BLaER1 (cell line): ENCODE measurements around the gene LSM3.

ENCODE experiments used
- H3K27ac ChIP-seq: shearing (Covaris generic); formaldehyde crosslinking; 2 replicates; pipeline ENCODE4 v1.8.1; 2022
- H3K27me3 ChIP-seq: shearing (Covaris generic); formaldehyde crosslinking; 2 replicates; pipeline ENCODE4 v1.8.1; 2022
- H3K36me3 ChIP-seq: shearing (Covaris generic); formaldehyde crosslinking; 2 replicates; pipeline ENCODE4 v1.8.1; 2022
- H3K4me1 ChIP-seq: shearing (Covaris generic); formaldehyde crosslinking; 2 replicates; pipeline ENCODE4 v1.8.1; 2022
- H3K4me2 ChIP-seq: shearing (Covaris generic); formaldehyde crosslinking; 2 replicates; pipeline ENCODE4 v1.8.1; 2022
- H3K4me3 ChIP-seq: shearing (Covaris generic); formaldehyde crosslinking; 2 replicates; pipeline ENCODE4 v1.8.1; 2022
- H3K9ac ChIP-seq: shearing (Covaris generic); formaldehyde crosslinking; 2 replicates; pipeline ENCODE4 v1.8.1; 2022
- H3K9me3 ChIP-seq: shearing (Covaris generic); formaldehyde crosslinking; 2 replicates; pipeline ENCODE4 v1.8.1; 2022
- H4K20me1 ChIP-seq: shearing (Covaris generic); formaldehyde crosslinking; 2 replicates; pipeline ENCODE4 v1.8.1; 2022
- Cebpa-rat ChIP-seq: shearing (Covaris generic); IDR thresholded peaks from 2 replicates; pipeline ENCODE4 v1.8.1; 2022

LSM3 gene

DNA sequence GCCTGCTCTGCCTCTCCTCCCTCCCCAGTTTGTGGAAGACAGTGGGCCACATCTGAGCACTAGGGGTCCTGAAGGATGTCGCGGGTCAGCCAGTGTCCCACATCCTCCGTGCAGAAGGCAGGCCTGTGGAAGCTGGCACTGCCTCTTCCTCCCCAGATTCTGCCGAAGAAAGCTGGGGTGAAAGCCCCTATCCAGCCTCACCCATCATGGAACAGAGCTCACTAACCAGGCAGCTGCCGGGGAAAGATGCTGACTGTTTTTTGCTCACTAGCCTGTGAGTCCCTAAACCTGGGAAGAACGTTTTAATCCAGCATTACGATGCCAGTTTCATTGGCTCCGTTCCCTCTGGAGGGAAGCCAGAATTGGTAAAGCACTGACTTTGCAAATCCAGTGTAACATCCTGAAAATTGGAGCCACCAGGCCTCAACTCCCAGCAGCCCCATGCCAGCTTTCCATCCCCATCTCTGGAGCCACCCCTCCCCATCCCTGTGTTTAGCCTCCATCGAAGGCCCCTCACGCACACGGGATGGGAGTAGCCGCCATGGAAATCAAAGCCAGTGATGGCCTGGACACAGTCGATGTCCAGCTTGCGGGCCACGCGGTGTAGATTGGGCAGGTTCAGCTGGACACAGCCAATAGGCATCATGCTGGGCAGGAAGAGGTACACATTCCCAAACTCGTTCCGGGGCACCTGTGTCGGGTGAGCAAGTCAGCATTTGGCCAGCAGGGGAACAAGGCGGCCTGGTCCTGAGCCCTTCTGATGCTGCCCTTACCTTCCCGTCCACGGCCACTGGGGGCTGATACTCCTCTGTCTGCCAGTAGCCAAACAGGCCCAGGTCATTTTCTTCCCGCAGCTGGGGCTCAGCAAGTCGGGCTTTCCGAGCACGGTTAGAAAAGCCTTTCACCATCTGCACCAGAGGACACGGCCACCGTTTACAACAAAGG is 30.3 kb upstream of the LSM3 start:
- Histone ChIP-seq H3K27ac (no peak overlapping the region), H3K4me3 (no peak overlapping the region), H3K4me2 (no peak overlapping the region), H3K9ac (no peak overlapping the region), H3K4me1 (peaks cover 27% of the 10 kb centered on the region), H3K9me3 (no peaks in the 10 kb centered on the region), H4K20me1 (peaks cover 68% of the 10 kb centered on the region), H3K27me3 (no peaks in the 10 kb centered on the region), H3K36me3 (peaks cover 63% of the 10 kb centered on the region)
- TF ChIP-seq Cebpa-rat = no peak

GRCh38 chr3:14150078-14150477 is 28.5 kb upstream of the LSM3 start:
- Histone ChIP-seq H3K27ac (no peak overlapping the region), H3K4me1 (peaks cover 21% of the 10 kb centered on the region), H3K27me3 (no peaks in the 10 kb centered on the region; the same call in 1 of the 2 replicates), H4K20me1 (peaks cover 71% of the 10 kb centered on the region), H3K36me3 (peaks cover 68% of the 10 kb centered on the region), H3K4me2 (no peak overlapping the region), H3K4me3 (no peak overlapping the region), H3K9me3 (no peaks in the 10 kb centered on the region), H3K9ac (no peak overlapping the region)
- TF ChIP-seq Cebpa-rat = no peak

GRCh38 chr3:14150491-14151230 is 28.0 kb upstream of the LSM3 start:
- H4K20me1 ChIP-seq = peaks cover 66% of the 10 kb centered on the region
- no peak overlapping the region for H3K4me3 ChIP-seq
- peaks cover 63% of the 10 kb centered on the region for H3K36me3 ChIP-seq
- H3K9me3 ChIP-seq = no peaks in the 10 kb centered on the region
- H3K27ac ChIP-seq = no peak overlapping the region
- no peak overlapping the region for H3K9ac ChIP-seq
- H3K4me2 ChIP-seq = no peak overlapping the region
- TF ChIP-seq Cebpa-rat = no peak
- peaks cover 26% of the 10 kb centered on the region for H3K4me1 ChIP-seq
- no peaks in the 10 kb centered on the region; the same call in 1 of the 2 replicates for H3K27me3 ChIP-seq

DNA sequence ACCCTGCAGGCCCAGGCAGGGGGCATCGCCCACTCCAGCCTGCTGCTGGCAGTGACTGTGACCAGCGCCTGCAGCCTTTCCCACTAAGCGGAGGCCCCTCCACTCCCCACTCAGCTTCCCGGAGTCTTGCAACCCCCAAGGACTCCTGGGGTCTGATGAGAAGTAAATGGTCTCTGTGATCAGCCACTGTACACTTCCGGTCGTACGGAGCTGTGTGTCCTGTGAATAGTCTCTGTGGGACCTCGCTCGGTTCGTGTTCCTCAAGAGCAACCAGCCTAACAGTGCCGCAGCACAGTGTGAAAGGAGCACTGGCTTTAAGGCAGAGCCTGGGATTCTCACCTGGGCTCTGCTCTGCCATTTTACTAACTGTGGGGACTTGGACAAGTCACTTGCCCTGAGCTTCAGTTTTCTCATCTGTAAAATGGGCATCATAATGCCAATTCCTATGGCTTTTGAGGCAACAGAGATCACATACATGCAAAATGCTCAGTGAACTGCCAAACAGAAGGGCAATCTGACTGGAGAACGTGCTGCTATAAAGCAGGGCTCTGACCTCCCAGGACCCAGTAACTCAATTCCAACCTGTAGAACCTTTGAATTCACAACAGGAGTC is 27.0 kb upstream of the LSM3 start:
- Histone ChIP-seq H3K36me3 (peaks cover 61% of the 10 kb centered on the region), H3K4me1 (peaks cover 28% of the 10 kb centered on the region), H3K27ac (no peak overlapping the region), H3K4me3 (no peak overlapping the region), H3K9me3 (no peaks in the 10 kb centered on the region), H3K27me3 (no peaks in the 10 kb centered on the region; the same call in 1 of the 2 replicates), H4K20me1 (peaks cover 59% of the 10 kb centered on the region), H3K4me2 (peak overlapping the region; percentile 6), H3K9ac (no peak overlapping the region)
- no peak for TF ChIP-seq Cebpa-rat

- peaks cover 28% of the 10 kb centered on the region for H3K4me1 ChIP-seq
- no peak for TF ChIP-seq Cebpa-rat
- H4K20me1 ChIP-seq = peaks cover 66% of the 10 kb centered on the region
- H3K27ac ChIP-seq = no peak overlapping the region
- H3K36me3 ChIP-seq = peaks cover 61% of the 10 kb centered on the region
- H3K9ac ChIP-seq = no peak overlapping the region
- H3K4me2 ChIP-seq = peak overlapping the region; percentile 6; the same call in 1 of the 2 replicates
- H3K9me3 ChIP-seq = no peaks in the 10 kb centered on the region
- H3K4me3 ChIP-seq = no peak overlapping the region
- H3K27me3 ChIP-seq = no peaks in the 10 kb centered on the region; the same call in 1 of the 2 replicates
Observed at GRCh38 chr3:14152233-14152962, 26.2 kb upstream of the LSM3 start.

DNA sequence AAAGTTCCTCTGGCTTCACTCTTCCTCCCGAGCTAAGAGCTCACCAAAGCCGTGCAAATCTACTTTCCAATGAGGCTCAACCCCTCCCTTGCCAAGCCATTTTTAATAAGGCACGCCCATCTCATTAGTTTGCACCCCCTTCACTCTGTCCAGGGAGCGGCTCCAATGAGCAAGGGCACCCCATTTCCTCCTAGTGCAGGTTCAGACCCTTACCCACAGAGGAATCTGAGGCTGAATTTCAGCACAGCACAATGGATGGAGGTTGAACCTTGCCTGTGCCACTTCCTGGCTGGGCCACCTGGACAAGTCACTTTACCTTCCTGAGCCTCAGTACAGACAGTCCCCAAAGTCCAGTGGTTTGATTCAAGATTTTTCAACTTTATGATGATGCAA is 25.7 kb upstream of the LSM3 start:
- H3K36me3 ChIP-seq = peaks cover 61% of the 10 kb centered on the region
- H3K9ac ChIP-seq = no peak overlapping the region
- no peak overlapping the region for H3K27ac ChIP-seq
- no peaks in the 10 kb centered on the region; the same call in 1 of the 2 replicates for H3K27me3 ChIP-seq
- H3K4me2 ChIP-seq = no peak overlapping the region
- no peaks in the 10 kb centered on the region for H3K9me3 ChIP-seq
- TF ChIP-seq Cebpa-rat = no peak
- no peak overlapping the region for H3K4me3 ChIP-seq
- H4K20me1 ChIP-seq = peaks cover 69% of the 10 kb centered on the region
- peaks cover 28% of the 10 kb centered on the region for H3K4me1 ChIP-seq

- no peak overlapping the region for H3K27ac ChIP-seq
- peaks cover 69% of the 10 kb centered on the region for H4K20me1 ChIP-seq
- no peak overlapping the region for H3K4me3 ChIP-seq
- peaks cover 61% of the 10 kb centered on the region for H3K36me3 ChIP-seq
- no peaks in the 10 kb centered on the region for H3K9me3 ChIP-seq
- no peaks in the 10 kb centered on the region; the same call in 1 of the 2 replicates for H3K27me3 ChIP-seq
- TF ChIP-seq Cebpa-rat = no peak
- H3K4me2 ChIP-seq = no peak overlapping the region
- peaks cover 28% of the 10 kb centered on the region for H3K4me1 ChIP-seq
- H3K9ac ChIP-seq = no peak overlapping the region
Observed at GRCh38 chr3:14153663-14154062, 25.0 kb upstream of the LSM3 start.

DNA sequence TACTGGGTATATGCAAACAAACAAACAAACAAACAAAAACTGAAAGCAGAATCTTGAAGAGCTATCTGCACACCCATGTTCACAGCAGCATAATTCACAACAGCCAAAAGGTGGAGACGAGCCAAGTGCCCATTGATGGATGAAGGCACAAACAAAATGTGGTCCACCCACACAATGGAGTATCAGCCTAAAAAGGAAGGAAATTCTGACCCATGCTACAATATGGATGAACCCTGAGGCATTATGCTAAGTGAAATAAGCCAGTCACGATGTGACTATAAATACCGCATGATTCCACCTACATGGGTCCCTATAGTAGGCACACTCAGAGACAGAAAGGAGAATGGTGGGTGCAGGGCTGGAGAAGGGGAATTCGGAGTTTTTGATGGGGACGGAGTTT is 24.3 kb upstream of the LSM3 start:
- no peaks in the 10 kb centered on the region for H3K9me3 ChIP-seq
- H3K27me3 ChIP-seq = no peaks in the 10 kb centered on the region; the same call in 1 of the 2 replicates
- peaks cover 28% of the 10 kb centered on the region for H3K4me1 ChIP-seq
- H4K20me1 ChIP-seq = peaks cover 69% of the 10 kb centered on the region
- H3K27ac ChIP-seq = no peak overlapping the region
- H3K4me3 ChIP-seq = no peak overlapping the region
- peaks cover 64% of the 10 kb centered on the region for H3K36me3 ChIP-seq
- no peak overlapping the region for H3K4me2 ChIP-seq
- no peak for TF ChIP-seq Cebpa-rat
- no peak overlapping the region for H3K9ac ChIP-seq

DNA sequence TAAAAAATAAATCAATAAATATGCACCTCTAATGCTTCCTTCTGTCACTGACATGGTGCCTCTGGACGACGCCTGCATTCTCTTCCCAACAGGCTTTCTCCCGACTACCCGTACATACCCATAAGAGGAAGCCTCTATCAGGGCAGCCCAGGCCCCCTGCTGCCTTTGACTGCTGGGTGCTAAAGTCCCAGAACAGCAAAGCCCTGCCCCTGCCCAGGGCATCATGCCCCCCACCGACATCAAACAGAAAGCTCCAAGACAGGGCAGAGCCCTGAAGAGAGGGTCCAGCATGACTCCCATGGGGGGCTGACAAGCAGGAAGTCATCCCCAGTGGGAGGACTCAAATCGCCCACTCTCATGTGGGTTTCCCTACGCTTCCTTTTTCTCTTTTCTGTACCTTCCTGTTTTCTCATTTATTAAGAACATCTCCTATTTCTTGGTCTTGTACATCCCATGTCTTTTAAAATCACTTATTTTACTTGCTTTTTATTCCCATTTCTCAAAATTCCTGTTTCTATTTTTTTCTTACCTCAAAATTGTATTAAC is 23.6 kb upstream of the LSM3 start:
- Histone ChIP-seq H3K4me3 (no peak overlapping the region), H3K4me1 (peaks cover 28% of the 10 kb centered on the region), H3K27me3 (no peaks in the 10 kb centered on the region; the same call in 1 of the 2 replicates), H3K36me3 (peaks cover 65% of the 10 kb centered on the region), H3K27ac (no peak overlapping the region), H4K20me1 (peaks cover 62% of the 10 kb centered on the region), H3K4me2 (peak overlapping the region; percentile 58), H3K9ac (no peak overlapping the region), H3K9me3 (no peaks in the 10 kb centered on the region)
- TF ChIP-seq Cebpa-rat = no peak
